NB4 (cell line): ENCODE measurements around the gene ABCC4.

Source experiments
- MAX ChIP-seq: IDR thresholded peaks from 2 replicates; pipeline ENCODE4 v1.6.1; 2011; ENCODE audit warnings: low read depth, low read length
- MYC ChIP-seq: IDR thresholded peaks from 2 replicates; pipeline ENCODE4 v1.6.1; 2011; ENCODE audit warnings: low read depth, low read length
- TF ChIP-seq, protein P1 (sequence below): IDR thresholded peaks from one replicate; pipeline ENCODE4 v1.5.1; 2012; ENCODE audit warnings: low read depth, low read length

DNA sequence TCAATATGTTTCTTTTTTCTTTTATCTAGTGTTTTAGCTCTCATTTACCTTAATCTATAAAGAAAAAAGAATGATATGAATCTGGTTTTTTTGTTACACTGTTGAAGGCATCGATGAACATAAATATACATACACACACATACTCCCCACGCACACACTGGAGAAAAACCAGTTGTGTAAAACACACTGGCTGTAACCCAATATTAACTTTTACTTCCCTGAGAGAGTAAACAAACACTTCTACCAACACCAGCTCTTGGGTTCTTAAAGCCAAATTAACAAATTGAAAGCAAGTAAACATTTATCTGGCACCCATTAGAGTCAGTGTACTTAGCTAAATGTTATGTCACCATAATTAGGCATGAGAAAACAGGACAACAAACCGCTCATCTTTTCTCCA is 145.7 kb downstream of the ABCC4 start:
- TF ChIP-seq, protein P1, sequence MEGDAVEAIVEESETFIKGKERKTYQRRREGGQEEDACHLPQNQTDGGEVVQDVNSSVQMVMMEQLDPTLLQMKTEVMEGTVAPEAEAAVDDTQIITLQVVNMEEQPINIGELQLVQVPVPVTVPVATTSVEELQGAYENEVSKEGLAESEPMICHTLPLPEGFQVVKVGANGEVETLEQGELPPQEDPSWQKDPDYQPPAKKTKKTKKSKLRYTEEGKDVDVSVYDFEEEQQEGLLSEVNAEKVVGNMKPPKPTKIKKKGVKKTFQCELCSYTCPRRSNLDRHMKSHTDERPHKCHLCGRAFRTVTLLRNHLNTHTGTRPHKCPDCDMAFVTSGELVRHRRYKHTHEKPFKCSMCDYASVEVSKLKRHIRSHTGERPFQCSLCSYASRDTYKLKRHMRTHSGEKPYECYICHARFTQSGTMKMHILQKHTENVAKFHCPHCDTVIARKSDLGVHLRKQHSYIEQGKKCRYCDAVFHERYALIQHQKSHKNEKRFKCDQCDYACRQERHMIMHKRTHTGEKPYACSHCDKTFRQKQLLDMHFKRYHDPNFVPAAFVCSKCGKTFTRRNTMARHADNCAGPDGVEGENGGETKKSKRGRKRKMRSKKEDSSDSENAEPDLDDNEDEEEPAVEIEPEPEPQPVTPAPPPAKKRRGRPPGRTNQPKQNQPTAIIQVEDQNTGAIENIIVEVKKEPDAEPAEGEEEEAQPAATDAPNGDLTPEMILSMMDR, result no peak
- TF ChIP-seq MYC (no peak), MAX (no peak)
